ENCODE data around the gene BPGM. TPM values are rescaled to one million over a fixed set of nuclear protein-coding genes. Genes with fewer than 3 reads are reported as not detected.

BPGM gene
- total and polyA plus RNA-seq, 9 of the 15 experiments (the other 6 are each of a cell fraction or from before 2014, with no cell fraction given) = 14.1 to 46.1 (median 21.2) TPM

DNA sequence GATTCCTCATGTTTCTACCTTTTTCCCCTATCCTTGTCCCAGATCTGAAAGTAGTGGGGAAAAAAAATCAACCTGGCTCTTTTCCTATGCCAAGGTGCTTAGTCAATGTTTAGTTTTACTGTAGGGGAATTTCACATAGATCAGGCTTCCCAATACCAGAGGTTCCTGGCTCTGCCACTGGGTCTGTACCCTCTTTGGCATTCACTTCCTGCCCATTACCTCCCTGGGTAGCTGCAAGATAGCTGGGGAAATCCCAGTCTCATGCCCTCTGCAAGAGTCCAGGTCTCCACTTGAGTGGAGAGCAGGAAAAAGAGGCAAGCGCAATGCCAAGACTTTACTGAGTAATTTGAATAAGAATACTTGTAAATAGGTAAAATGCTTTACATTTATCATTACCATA, 3.5 kb upstream of the BPGM start:
- Histone ChIP-seq H3K79me2 (ENCODE audit: control insufficient read depth, insufficient read depth, low read length) (peaks cover 19% of the 10 kb centered on the region; the same call in 2 of the 3 replicates), H3K4me1 (replicated peaks in 1 of 2; ENCODE audit: control insufficient read depth in 2 of 2, insufficient read depth in 2 of 2, low read length in 2 of 2) (peaks cover 0 to 14% of the 10 kb centered on the region in 2 experiments; a peak in 2 of 5 replicates), H3K27me3 (ENCODE audit: control insufficient read depth in 2 of 2, insufficient read depth in 2 of 2, low read length in 2 of 2) (no peaks in the 10 kb centered on the region), H3K36me3 (ENCODE audit: control insufficient read depth, insufficient read depth, low read length) (no peaks in the 10 kb centered on the region), H3K4me3 (no peak overlapping the region), H3K27ac (ENCODE audit: extremely low read depth, low read depth, low read length) (no peak overlapping the region), H2AFZ (ENCODE audit: low read depth, low read length) (no peak overlapping the region), H4K20me1 (replicated peaks; ENCODE audit: control insufficient read depth, insufficient read depth, low read length) (no peaks in the 10 kb centered on the region), H3K4me2 (ENCODE audit: insufficient read depth, low read length) (no peak overlapping the region), H3K9me3 (replicated peaks; ENCODE audit: control insufficient read depth, insufficient read depth, low read depth, low read length) (no peaks in the 10 kb centered on the region), H3K9me1 (ENCODE audit: control insufficient read depth, insufficient read depth, low read length) (no peaks in the 10 kb centered on the region), H3K9ac (ENCODE audit: insufficient read depth in 1 of 2, low read depth in 2 of 2, low read length in 2 of 2) (no peak overlapping the region)
- intact Hi-C loops (cut with micrococcal nuclease) (loop anchor here (10.0 kb wide), 1 partner anchor 1022 kb away; the partner anchor contains the start of gene STMP1), in situ Hi-C loops (cut with MboI) (no loop called here)
- WGBS (ENCODE audit: insufficient coverage, low coverage, missing lambda C conversion rate) = 70% methylated on average over 1 of the region's 1 CpG
- FAIRE-seq (no peak), ATAC-seq (no peak), DNase-seq (ENCODE audit: extremely low read depth in 1 of 4, low spot score in 3 of 4) (no peak)
- ChIA-PET POLR2A (no interaction called here), CTCF (ENCODE audit: low intra/inter-chr PET ratio) (no interaction called here)
- TF ChIP-seq NFATC3 (IDR thresholded peaks at IDR 0.05) (no peak), POLR2H (tag; IDR thresholded peaks at IDR 0.05; ENCODE audit: low read depth) (no peak), ZNF57 (CRISPR knock-in tag; IDR thresholded peaks at IDR 0.05) (no peak)
- BruUV-seq (replicated peaks) = no TSS peak

DNA sequence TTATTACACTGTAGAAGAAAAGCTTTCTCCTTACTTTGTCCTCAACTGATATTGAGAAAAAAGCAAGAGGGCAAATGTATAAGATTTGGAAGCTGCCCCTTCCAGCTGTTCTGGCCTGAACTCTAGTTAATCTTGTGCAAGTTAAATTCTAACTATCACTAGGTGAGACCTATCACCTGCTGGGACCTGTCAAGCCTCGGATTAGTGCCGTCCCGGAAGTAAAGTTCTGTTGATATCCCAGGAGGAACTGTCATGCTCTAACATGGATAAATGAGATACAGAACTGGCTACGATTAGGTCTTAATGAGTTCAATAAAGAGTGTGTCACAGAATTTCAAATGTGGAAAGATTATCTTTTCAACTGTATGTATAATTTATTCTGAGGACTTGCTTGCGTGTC, 1.2 kb upstream of the BPGM start:
- no peak for TF ChIP-seq ZNF717 (CRISPR knock-in tag; IDR thresholded peaks at IDR 0.05)
- TF ChIP-seq KAT8 (IDR thresholded peaks at IDR 0.05; ENCODE audit: low read depth) = 0 out of 2 replicates have a peak, but pooled peaks have one; percentile 15
- TF ChIP-seq, protein P1, sequence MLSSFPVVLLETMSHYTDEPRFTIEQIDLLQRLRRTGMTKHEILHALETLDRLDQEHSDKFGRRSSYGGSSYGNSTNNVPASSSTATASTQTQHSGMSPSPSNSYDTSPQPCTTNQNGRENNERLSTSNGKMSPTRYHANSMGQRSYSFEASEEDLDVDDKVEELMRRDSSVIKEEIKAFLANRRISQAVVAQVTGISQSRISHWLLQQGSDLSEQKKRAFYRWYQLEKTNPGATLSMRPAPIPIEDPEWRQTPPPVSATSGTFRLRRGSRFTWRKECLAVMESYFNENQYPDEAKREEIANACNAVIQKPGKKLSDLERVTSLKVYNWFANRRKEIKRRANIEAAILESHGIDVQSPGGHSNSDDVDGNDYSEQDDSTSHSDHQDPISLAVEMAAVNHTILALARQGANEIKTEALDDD (IDR thresholded peaks at IDR 0.05) = peak; percentile 61; the same call in 1 of the 2 replicates
- DNase-seq (ENCODE audit: extremely low read depth in 1 of 4, low spot score in 3 of 4) (no peak), FAIRE-seq (no peak), ATAC-seq (no peak)
- Histone ChIP-seq H4K20me1 (replicated peaks; ENCODE audit: control insufficient read depth, insufficient read depth, low read length) (no peaks in the 10 kb centered on the region), H3K4me1 (replicated peaks in 1 of 2; ENCODE audit: control insufficient read depth in 2 of 2, insufficient read depth in 2 of 2, low read length in 2 of 2) (peaks cover 0 to 7% of the 10 kb centered on the region in 2 experiments; a peak in 2 of 5 replicates), H3K9ac (ENCODE audit: insufficient read depth in 1 of 2, low read depth in 2 of 2, low read length in 2 of 2) (peak overlapping the region in 1 of 2 experiments; percentile 82; a peak in 2 of 4 replicates), H3K27me3 (ENCODE audit: control insufficient read depth in 2 of 2, insufficient read depth in 2 of 2, low read length in 2 of 2) (no peaks in the 10 kb centered on the region), H3K9me1 (ENCODE audit: control insufficient read depth, insufficient read depth, low read length) (no peaks in the 10 kb centered on the region), H3K4me2 (ENCODE audit: insufficient read depth, low read length) (peak overlapping the region; percentile 84), H3K36me3 (ENCODE audit: control insufficient read depth, insufficient read depth, low read length) (no peaks in the 10 kb centered on the region), H3K27ac (ENCODE audit: extremely low read depth, low read depth, low read length) (peak overlapping the region; percentile 58; the same call in 2 of the 3 replicates), H3K9me3 (replicated peaks; ENCODE audit: control insufficient read depth, insufficient read depth, low read depth, low read length) (no peaks in the 10 kb centered on the region), H3K4me3 (peak overlapping the region; percentile 62), H3K79me2 (ENCODE audit: control insufficient read depth, insufficient read depth, low read length) (peaks cover 24% of the 10 kb centered on the region; the same call in 2 of the 3 replicates), H2AFZ (ENCODE audit: low read depth, low read length) (peak overlapping the region; percentile 87)
- 53% methylated on average over 5 of the region's 5 CpGs for WGBS (ENCODE audit: insufficient coverage, low coverage, missing lambda C conversion rate)
- in situ Hi-C loops (cut with MboI) = no loop called here
- POLR2A ChIA-PET = interaction anchor here (0.7 to 5.5 kb wide), 13 partner anchors 8 to 525 kb away, joined by 3 to 57 read pairs (median 6); partner anchors contain the start of genes AGBL3 and CYREN
- intact Hi-C loops (cut with micrococcal nuclease) = loop anchor here (5.0 to 10.0 kb wide), 2 partner anchors 527 to 1019 kb away; partner anchors contain the start of genes CYREN and STMP1
- BruUV-seq (replicated peaks) = no TSS peak
- CTCF ChIA-PET (ENCODE audit: low intra/inter-chr PET ratio) = no interaction called here

Measured in K562 (cell line).